Hypothalamus (tissue), 51 donors: ENCODE results near the gene TRIL.

Source experiments
- DNase-seq, 51 donors: peaks; one replicate each; lab custom pipeline; 2025; lab: John Stamatoyannopoulos, UW

The TRIL gene, protein sequence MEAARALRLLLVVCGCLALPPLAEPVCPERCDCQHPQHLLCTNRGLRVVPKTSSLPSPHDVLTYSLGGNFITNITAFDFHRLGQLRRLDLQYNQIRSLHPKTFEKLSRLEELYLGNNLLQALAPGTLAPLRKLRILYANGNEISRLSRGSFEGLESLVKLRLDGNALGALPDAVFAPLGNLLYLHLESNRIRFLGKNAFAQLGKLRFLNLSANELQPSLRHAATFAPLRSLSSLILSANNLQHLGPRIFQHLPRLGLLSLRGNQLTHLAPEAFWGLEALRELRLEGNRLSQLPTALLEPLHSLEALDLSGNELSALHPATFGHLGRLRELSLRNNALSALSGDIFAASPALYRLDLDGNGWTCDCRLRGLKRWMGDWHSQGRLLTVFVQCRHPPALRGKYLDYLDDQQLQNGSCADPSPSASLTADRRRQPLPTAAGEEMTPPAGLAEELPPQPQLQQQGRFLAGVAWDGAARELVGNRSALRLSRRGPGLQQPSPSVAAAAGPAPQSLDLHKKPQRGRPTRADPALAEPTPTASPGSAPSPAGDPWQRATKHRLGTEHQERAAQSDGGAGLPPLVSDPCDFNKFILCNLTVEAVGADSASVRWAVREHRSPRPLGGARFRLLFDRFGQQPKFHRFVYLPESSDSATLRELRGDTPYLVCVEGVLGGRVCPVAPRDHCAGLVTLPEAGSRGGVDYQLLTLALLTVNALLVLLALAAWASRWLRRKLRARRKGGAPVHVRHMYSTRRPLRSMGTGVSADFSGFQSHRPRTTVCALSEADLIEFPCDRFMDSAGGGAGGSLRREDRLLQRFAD

DNA sequence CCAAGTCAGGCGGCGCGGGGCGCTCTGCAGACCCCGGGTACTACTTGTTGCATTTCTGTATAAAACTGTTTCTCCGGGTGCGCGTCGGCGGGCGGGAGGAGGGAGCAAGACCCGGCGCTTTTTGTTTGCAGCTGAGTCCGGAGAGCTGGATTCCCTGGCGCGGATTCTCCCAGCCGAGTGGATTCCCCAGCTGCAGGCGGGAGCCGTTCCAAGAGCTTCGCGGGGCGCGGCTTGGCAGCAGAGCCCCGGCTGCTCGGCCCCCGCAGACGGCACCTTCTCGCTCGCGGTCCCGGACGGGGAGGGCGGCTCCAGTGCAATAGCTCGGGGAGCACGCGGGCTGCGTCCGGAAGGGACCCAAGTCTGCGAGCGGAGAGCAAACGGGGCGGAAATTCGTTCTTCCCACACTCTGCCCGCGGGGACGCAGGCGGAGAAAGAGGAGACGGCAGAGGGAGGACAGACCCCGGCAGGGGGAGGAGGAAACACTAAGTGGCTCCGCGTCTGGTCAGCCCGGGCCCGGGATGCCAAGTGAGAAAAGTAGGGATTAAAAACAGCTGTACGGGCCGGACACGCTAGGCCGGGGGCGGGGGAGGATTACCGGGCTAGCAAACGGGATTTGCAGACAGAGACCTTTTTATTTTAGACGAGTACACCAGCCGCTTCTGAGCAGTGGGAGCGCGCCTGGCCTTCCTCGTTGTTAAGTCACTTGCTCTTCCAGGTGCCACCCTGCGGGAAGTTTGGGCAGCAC, at the start of gene TRIL:
TSS of gene TRIL (minus strand) at position 96 of the 745 bp plus-strand sequence. CDS start 284 bp downstream, outside the sequence.
- peak in 48 of 51 donors; percentile 20 to 85 (median 68) for DNase-seq

DNA sequence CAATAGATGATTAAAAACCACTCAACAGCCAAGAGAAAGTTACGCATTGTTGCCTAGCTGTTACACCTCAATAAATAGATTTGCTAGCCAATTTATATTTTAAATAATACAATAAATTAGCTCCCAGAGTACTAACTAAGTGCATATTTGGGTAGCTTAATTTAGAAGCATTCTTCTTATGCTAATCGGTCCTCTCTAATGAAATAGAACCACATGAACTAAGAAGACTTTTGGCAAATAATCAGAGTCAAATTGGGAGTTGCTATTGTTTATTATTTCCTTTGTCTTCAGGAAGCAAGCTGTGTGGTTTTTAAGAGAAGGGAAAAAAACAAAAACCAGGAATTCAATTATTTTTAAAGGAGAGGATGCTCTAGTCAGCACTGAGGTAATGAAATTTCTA, 49.0 kb upstream of the TRIL start:
- DNase-seq = no peak

GRCh38 chr7:29005829-29006228, 47.7 kb upstream of the TRIL start:
- DNase-seq = no peak

GRCh38 chr7:29005406-29005805, 47.3 kb upstream of the TRIL start:
- DNase-seq = no peak

- no peak for DNase-seq
Observed at GRCh38 chr7:29003703-29004102, 45.6 kb upstream of the TRIL start.

GRCh38 chr7:29000717-29001076, 42.6 kb upstream of the TRIL start:
- no peak for DNase-seq

GRCh38 chr7:28999895-29000716, 42.0 kb upstream of the TRIL start:
- no peak for DNase-seq

DNA sequence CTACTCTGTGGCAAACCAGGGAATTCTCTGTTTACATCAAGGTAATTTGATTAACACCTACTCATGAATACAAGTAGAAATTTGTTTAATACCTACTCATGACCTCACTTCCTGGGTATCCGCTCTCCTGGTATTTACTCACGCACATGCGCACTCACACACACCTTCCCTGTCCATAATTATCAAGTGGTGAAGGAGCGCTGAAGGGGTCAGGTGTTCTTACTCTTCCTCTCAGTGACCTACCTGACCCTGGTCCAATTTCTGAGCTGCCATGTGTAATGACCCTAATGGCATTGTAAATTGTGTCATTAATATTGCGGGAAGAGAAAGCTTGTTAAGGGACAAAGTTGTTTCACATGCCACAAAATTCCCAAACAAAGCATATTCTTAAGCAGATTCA, 41.3 kb upstream of the TRIL start:
- DNase-seq = no peak

- no peak for DNase-seq
Observed at GRCh38 chr7:28998105-28998504, 40.0 kb upstream of the TRIL start.

- no peak for DNase-seq
Observed at GRCh38 chr7:28996836-28997235, 38.7 kb upstream of the TRIL start.

DNA sequence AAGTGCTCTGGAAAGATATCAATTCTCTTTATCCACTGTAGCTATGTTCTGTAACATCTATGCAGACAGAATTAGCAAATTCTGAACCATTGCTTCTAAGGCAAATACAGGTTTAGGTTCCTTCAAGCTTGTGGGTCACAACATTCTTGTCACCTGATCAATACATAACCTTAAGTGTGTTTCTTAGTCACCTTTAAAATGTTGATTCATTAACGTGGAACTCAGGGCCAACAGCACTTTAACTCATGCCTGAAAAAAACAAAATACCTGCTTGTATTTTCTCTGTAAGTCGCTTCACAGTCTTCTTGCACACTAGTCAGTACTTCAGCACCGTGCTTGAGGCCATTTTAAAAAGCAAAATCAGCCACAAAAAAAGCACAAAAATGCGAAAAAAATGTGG, 35.2 kb upstream of the TRIL start:
- no peak for DNase-seq

DNA sequence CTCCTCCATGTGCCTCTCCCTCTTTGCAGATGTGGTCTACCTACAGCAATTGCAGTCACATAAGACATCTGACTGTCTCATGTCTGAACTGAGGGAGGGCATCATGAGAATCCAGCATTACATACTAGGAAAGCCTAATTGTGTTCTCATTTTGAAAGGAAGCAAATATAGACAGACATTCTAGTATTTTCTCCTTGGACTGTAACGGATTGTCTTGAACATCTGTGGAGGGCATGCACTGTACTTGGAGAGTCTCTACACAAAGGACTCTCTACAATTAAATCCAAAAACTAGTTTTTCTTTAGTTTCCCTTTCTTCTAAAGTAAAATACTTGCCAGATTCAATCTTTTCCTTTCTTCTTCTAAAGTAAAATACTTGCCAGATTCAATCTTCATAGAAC, 34.7 kb upstream of the TRIL start:
- DNase-seq = no peak

DNA sequence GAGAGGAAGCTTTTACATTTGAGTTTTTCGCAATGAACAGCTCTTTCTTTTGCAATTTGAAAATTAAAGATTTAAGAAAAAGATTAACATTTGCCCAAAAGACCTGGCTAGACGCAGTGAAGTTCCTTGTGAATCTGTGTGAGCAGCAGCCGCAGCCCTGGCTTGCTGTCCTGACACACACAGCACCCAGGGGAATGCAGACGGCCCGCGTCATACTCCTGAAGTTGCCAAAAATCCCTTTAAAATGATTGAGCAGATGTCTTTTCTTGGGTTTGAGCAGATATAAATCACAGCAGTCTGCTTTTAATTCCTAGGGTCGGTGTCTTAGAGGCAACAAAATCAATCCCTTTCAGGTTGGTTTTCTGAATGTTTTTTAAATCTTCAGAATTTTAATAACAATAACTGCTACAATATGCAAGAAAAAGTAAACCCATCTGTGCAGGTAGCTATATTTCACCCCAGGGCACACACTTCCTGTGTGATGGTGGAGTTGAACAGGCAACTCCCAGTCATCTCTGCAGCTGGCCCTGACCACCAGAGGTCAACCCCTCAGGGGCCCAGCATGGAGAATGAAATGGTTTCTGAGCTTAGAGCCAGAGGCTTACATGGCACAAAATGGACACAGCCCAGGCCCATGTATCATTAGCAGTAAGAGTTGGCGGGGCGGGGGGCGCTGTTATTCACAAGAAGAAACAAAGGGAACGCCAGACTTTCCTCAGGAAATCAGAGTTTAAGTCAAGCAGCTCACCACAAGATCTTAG, 32.2 kb upstream of the TRIL start:
- DNase-seq = no peak

- DNase-seq = no peak
Observed at GRCh38 chr7:28989211-28989980, 31.3 kb upstream of the TRIL start.

- no peak for DNase-seq
Observed at GRCh38 chr7:28988810-28989209, 30.7 kb upstream of the TRIL start.

- no peak for DNase-seq
Observed at GRCh38 chr7:28988091-28988490, 30.0 kb upstream of the TRIL start.

GRCh38 chr7:28986765-28987110, 28.6 kb upstream of the TRIL start:
- peak in 1 of 51 donors; percentile 11 for DNase-seq

- DNase-seq = no peak
Observed at GRCh38 chr7:28986028-28986764, 28.1 kb upstream of the TRIL start.
